NOMO-1 (cell line): ENCODE data around the gene CLCN2.

ENCODE experiments used
- DNase-seq, 2 experiments: peaks; one replicate each; lab custom pipeline; 2025; ENCODE audit not compliant: unreplicated experiment in 2 of 2; lab: John Stamatoyannopoulos, UW

Gene CLCN2

DNA sequence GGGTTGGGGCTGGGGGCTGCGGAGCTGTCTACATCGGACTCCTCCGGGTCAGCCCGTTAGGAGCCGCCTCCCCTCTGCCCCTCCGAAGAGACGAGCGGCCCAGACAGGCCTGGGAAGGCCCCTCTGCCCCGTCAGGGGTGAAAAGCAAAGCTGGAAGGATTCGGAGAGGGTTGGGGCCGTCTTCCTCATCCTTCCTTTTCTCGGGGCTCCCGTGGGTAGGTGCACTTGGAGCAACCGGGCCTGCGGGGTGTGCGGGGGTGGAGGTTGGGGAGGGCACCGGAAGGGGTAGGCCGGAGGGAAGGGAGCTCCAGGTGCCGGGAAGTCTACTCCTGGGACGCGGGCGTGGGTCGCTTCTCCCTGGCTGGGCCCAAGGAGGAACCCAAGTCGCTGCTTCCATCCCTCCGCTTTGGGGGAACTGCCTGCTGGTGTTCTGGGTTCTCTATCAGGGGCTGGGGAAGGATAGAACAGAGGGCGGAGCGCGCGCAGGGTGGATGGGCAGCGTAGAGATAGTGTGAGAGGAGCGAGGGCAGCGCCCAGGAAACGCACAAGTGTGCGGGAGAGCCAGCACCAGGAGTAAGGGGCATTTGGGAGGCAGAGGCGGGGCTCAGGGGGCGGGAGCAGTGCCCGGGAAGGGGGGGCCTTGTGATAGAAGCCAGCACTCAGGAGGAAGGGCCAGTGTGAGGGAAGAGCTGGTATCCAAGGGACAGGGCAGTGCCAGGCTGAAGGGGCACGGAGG is 695 bp upstream of the CLCN2 start:
- DNase-seq = peak; percentile 45 to 46

- no peak for DNase-seq
Observed at GRCh38 chr3:184360929-184361531, 375 bp downstream of the CLCN2 start.

DNA sequence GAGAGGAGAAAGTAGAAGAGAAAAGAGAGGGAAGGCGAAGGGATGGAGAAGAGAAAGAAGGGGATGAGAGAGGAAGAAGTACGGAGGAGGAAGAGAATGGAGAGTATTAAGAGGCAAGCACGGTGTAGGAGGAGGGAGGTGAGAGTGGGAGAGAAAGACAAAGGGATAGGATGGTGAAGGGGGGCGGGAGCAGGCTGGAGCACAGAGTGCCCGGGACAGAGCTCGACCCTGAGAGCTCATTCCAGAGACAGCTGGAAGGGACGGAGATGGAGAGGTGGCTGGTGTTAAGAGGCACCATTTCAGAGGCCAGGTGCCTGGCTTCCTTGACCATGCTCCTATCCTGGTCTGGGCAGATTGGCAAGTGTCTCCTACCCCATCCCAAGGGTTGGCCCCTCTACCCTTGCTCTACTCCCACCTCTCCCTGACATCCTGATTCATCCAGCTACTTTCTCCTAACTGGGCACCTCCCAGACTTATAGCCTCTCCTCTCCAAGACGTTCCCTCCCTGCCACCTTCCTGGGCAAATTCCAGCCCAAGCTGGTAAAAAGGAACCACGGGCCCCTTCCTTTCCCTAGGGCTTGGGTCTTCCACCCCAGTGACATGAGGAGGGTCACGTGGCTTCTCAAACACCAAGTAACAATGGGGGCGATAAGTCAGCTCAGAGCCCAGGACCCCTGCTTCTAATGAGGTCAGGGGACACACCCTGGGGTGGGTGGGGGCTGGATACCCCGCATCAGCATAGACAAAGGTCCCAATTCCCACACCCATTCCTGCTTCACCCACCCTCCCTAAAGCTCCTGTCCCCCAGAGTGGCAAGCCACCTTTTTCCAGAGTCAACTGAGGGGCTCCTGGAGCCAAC is 1.1 kb downstream of the CLCN2 start:
- no peak for DNase-seq

DNA sequence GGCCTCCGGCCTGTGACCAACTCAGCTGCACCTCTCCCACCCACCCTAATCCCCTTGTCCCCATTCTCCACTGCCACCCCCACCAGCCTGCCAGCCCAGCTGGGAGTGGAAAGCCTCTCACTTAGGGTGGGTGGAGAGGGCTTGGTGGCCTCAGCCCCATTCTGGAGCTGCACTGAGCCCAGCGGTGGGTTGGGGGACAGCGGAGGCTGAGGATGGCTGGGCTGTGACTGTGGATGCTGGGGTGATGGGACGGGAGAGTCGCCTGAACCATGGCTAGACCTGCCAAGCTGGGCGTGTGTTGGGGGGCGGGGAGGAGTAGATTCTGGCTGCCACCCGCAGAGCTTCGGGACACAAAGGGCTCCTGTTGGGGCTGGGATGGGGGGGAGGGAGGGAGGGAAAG is 1.8 kb downstream of the CLCN2 start:
- DNase-seq = no peak

- DNase-seq = no peak
Observed at GRCh38 chr3:184358921-184359350, 2.5 kb downstream of the CLCN2 start.

GRCh38 chr3:184358124-184358767 is 3.2 kb downstream of the CLCN2 start:
- no peak for DNase-seq

DNA sequence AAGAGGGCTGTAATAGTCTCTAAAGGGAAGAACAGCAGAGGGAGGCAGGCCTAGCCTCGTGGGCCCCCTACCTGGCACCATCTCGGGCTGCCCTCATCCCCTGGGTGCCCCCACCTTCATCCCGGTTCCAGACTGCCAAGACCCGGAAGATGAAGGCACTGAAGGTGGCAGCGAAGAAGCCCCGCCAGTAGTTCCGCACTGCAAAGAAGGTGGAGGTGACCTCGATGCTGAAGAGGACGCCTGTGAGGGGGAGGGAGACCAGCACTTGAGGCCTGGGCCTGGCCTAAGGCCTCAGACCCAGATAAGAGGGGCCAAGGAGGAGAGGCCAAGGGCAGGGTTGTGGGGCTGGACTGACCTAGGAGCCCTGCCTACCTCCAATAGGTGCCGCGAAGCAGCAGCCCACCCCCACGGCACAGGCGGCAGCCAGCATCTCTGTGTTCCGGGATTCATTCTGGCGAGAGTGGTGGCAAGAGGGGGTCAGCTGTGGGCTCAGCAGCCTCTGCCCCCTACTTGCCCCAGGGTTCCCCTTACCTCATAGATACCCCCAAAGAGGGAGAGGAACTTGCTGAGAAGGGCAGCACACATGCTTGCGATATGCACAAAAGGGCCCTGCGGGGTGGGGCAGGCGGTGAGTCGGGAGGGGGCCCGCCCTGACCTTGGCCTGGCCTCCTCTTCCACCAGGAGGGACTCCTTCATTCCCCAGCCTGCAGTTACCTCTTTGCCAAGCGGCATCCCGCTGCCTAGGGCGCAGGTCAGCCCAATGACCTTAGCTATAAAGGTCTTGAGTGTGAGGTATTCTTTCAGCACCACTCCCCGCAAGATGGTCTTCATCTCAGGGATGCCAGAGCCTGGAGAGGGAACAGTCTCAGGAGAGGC is 3.9 kb downstream of the CLCN2 start:
- DNase-seq = no peak

DNA sequence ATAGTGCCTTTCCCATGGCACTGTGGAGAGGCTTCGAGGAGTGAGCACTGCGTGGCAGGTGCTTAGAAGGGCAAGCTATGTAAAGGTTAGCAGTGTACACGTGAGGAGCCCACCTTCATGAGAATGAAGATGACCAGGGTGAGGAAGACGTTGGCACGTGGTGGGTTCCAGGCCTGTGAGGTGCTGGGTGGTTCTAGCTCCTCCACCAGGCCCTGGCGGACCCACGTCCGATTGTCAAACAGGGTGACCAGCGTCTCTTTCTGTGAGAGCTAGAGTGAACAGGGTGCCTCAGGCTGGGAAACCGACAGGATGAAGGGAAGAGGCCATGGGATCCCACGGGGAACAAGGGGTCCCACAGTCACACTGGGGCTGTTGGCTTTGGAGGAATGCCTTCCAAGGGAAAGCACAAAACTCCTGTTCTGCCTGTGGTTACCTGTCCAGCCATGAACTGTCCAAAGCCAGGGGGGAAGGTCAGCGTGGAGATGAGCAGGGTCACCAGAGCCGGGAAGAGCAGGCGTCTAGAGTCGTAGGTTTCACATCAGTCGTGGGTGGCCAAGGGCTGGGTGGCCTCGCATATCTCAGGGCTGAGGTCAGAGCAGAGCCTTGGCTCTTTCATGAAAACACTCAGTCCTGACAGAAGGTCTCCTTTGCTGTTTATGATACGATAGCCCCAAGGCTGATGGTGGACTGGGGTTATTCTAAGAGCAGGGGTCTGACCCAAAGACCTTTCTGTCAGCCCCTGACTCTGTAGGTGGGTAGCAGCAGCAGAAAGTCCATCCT is 6.0 kb downstream of the CLCN2 start:
- DNase-seq = no peak

DNA sequence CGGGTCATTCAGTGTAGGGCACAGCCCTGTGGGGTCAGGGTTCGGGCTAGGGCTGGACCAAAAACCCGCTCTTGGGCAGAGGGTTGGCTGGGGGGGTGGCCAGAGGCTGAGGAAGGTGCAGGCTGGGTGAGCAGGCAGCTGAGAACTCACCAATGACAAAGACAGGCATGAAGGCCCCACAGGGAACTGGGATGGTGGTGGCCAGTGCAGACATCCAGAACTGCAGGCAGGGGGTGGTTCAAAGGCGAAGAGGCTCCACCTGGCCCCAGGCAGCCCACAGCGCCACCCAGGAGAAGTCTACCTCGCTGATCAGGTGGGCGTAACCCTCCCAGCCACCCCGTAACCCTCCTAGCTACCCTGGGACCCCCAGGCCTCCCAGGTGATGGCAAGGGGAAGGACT is 6.7 kb downstream of the CLCN2 start:
- no peak for DNase-seq

DNA sequence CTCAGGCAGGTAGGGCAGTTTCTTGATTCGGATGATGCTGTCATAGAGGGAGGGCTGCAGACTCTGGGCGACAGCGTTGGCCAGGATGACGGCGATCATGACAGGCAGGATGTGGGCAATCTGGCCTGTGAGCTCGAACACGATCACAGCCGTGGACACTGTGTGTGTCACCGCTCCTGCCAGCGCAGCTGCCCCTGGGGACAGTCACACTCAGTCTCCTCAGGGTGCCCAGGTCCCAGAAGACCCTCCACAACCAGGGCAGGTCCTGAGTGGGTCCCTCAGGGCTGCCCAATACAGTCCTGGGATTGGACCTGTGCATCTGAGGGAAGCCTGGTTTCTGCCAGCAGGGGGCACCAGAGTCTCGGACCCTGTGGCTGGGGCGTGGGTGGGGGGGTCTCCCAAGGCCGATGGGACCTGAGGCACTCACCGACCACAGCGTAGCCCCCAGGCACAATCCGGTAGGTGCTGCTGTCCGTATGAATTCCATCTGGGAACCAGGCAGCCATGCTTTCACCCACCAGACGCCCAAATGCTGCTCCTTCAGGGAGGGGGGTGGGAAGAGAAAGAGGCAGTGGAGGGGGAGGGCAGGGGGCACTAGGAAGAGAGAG is 7.2 kb downstream of the CLCN2 start:
- DNase-seq = peak in 1 of 2 experiments; percentile 2

GRCh38 chr3:184353546-184353941 is 7.9 kb downstream of the CLCN2 start:
- DNase-seq = no peak

GRCh38 chr3:184352897-184353545 is 8.4 kb downstream of the CLCN2 start:
- DNase-seq = no peak

GRCh38 chr3:184352149-184352785 is 9.1 kb downstream of the CLCN2 start:
- no peak for DNase-seq

DNA sequence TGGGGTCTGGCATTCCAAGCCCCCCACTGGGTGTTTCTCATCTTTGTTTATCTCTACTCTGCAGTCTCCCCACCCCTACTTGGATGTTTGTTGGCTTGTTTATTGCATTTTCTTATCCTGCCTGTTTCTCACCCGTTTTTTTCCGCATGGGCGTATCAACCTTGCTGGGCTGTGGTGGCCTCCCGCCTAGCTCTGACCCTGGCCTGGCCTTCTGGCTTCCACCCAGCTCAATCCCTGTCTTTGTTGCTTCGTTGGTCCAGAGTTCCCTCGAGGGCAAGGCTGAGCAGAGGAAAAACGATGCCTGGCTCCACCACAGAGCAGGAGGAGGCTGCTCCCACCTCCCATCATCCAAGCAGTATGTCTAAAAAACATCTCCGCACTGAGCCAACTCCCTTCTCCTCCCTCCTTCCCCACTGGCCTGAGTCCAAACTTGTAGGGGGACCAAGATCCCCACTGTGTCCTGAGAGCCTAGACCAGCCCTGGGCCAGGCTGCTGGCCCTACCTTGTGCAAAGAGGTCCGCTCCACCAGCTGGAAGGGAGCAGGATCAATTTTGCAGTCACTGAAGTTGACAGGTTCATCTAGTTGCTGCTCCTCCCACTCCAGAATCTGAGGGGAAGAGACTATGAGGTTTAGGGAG is 9.8 kb downstream of the CLCN2 start:
- no peak for DNase-seq

- no peak for DNase-seq
Observed at GRCh38 chr3:184350618-184351017, 10.8 kb downstream of the CLCN2 start.

- no peak for DNase-seq
Observed at GRCh38 chr3:184349563-184350470, 11.6 kb downstream of the CLCN2 start.

GRCh38 chr3:184348057-184348382 is 13.4 kb downstream of the CLCN2 start:
- DNase-seq = no peak
